ENCODE measurements around the gene MEI1.
"Not testable (repeated sequence)": the region's sequence is repeated elsewhere in the genome, so short reads cannot be mapped to it uniquely, and the experiment has no call there.

MEI1 gene

DNA sequence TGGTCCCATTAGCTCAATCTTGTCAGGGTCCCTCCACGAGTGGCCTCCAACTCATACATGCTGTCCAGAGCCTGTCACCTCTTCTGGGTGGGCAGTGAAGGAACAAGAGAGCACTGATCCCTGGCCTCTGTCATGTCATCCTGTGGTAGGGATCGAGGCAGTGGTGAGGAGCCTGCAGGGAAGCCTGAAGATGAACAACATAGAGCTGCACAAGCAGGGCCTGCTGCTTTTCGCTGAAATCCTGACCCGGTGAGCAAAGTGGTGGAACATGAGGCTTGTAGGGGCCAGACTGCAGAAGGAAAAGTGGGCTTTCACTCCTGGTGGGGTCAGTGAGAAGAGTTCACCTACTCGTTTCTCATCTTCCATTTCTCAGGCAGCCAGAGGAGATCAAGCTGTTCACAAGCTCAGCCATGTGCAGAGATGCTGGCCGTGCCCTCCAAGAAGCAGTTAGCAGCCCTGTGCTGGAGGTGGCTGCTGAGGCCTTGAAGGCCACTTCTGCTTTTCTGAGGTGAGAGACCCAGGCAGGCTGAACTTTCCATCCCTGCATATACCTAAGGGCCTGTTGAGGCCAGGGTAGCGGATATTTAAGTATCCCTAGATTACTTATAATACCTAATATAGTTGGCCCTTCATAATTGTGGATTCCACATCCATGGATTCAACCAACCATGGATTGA is 32.9 kb downstream of the MEI1 start:
- no peaks in the 10 kb centered on the region for H3K9me2 ChIP-seq (replicated peaks; ENCODE audit: low read depth, low read length)
- no peak overlapping the region for H3K4me3 ChIP-seq (ENCODE audit: low read length, poor library complexity, severe bottlenecking)
- TF ChIP-seq EZH2phosphoT487 (IDR thresholded peaks at IDR 0.05; ENCODE audit: borderline replicate concordance): no peak
- TF ChIP-seq, protein P1, sequence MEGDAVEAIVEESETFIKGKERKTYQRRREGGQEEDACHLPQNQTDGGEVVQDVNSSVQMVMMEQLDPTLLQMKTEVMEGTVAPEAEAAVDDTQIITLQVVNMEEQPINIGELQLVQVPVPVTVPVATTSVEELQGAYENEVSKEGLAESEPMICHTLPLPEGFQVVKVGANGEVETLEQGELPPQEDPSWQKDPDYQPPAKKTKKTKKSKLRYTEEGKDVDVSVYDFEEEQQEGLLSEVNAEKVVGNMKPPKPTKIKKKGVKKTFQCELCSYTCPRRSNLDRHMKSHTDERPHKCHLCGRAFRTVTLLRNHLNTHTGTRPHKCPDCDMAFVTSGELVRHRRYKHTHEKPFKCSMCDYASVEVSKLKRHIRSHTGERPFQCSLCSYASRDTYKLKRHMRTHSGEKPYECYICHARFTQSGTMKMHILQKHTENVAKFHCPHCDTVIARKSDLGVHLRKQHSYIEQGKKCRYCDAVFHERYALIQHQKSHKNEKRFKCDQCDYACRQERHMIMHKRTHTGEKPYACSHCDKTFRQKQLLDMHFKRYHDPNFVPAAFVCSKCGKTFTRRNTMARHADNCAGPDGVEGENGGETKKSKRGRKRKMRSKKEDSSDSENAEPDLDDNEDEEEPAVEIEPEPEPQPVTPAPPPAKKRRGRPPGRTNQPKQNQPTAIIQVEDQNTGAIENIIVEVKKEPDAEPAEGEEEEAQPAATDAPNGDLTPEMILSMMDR (conservative IDR thresholded peaks at IDR 0.05; ENCODE audit: low read length): no peak
- no peak overlapping the region for H2AFZ ChIP-seq (ENCODE audit: low read length)
- no peaks in the 10 kb centered on the region for H3K9me3 ChIP-seq (ENCODE audit: insufficient read depth, low read depth, low read length)
- no peak overlapping the region for H3K9ac ChIP-seq (ENCODE audit: low read depth, low read length, poor library complexity, severe bottlenecking)
- H3K4me2 ChIP-seq (ENCODE audit: low read depth, low read length, poor library complexity, severe bottlenecking): no peak overlapping the region
- H3K79me2 ChIP-seq (ENCODE audit: insufficient read depth, low read length): no peaks in the 10 kb centered on the region
- no peaks in the 10 kb centered on the region for H3K27me3 ChIP-seq (ENCODE audit: insufficient read depth, low read length, poor library complexity, severe bottlenecking)
- H3K4me1 ChIP-seq (ENCODE audit: insufficient read depth, low read length, poor library complexity, severe bottlenecking): no peaks in the 10 kb centered on the region
- no peaks in the 10 kb centered on the region for H3K36me3 ChIP-seq (ENCODE audit: insufficient read depth, low read length)
- H4K20me1 ChIP-seq (ENCODE audit: insufficient read depth, low read length, poor library complexity, severe bottlenecking): no peaks in the 10 kb centered on the region
- H3F3A ChIP-seq (ENCODE audit: low read depth): no peaks in the 10 kb centered on the region

DNA sequence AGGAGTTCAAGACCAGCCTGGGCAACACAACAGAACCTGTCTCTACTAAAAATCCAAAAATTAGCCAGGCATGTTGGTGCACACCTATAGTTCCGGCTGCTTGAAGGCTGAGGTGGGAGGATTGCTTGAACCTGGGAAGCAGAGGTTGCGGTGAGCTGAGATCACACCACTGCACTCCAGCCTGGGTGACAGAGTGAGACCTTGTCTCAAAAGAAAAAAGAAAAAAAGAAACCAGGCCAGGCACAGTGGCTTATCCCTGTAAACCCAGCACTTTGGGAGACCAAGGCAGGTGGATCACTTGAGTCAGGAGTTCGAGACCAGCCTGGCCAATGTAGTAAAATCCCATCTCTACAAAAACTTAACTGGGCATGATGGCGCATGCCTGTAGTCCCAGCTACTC is 33.9 kb downstream of the MEI1 start:
- not testable (repeated sequence) for H2AFZ ChIP-seq (ENCODE audit: low read length); H3K79me2 ChIP-seq (ENCODE audit: insufficient read depth, low read length); H3K27me3 ChIP-seq (ENCODE audit: insufficient read depth, low read length, poor library complexity, severe bottlenecking); H3F3A ChIP-seq (ENCODE audit: low read depth); H4K20me1 ChIP-seq (ENCODE audit: insufficient read depth, low read length, poor library complexity, severe bottlenecking); H3K4me3 ChIP-seq (ENCODE audit: low read length, poor library complexity, severe bottlenecking); H3K9me2 ChIP-seq (replicated peaks; ENCODE audit: low read depth, low read length); H3K4me2 ChIP-seq (ENCODE audit: low read depth, low read length, poor library complexity, severe bottlenecking); H3K9me3 ChIP-seq (ENCODE audit: insufficient read depth, low read depth, low read length); H3K9ac ChIP-seq (ENCODE audit: low read depth, low read length, poor library complexity, severe bottlenecking); H3K36me3 ChIP-seq (ENCODE audit: insufficient read depth, low read length); H3K4me1 ChIP-seq (ENCODE audit: insufficient read depth, low read length, poor library complexity, severe bottlenecking)

DNA sequence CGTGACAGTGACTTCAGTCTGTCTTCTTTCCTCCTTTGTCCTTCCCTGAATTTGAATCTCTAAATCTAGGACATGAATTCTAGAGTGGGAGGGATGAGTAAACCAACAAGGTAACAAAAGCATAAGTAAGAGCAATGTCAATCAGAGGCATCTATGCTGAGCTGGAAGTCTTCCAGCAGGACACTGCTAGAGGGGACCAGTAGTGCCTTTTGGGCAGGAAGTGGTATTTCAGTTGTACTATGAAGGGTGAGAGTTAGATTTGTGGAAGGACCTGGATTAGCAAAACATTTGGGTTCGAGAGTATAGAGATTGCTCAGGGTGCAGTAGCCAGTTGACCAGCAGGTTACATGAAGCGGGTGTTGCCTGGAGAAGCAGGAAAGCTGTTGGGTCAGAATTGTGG is 40.3 kb downstream of the MEI1 start:
- Histone ChIP-seq H3K9me3 (ENCODE audit: insufficient read depth, low read depth, low read length) (no peaks in the 10 kb centered on the region), H3K9me2 (replicated peaks; ENCODE audit: low read depth, low read length) (no peaks in the 10 kb centered on the region), H3F3A (ENCODE audit: low read depth) (no peaks in the 10 kb centered on the region), H2AFZ (ENCODE audit: low read length) (no peak overlapping the region), H4K20me1 (ENCODE audit: insufficient read depth, low read length, poor library complexity, severe bottlenecking) (no peaks in the 10 kb centered on the region), H3K36me3 (ENCODE audit: insufficient read depth, low read length) (no peaks in the 10 kb centered on the region), H3K4me2 (ENCODE audit: low read depth, low read length, poor library complexity, severe bottlenecking) (no peak overlapping the region), H3K4me3 (ENCODE audit: low read length, poor library complexity, severe bottlenecking) (no peak overlapping the region), H3K79me2 (ENCODE audit: insufficient read depth, low read length) (no peaks in the 10 kb centered on the region), H3K4me1 (ENCODE audit: insufficient read depth, low read length, poor library complexity, severe bottlenecking) (peaks cover 3% of the 10 kb centered on the region), H3K27me3 (ENCODE audit: insufficient read depth, low read length, poor library complexity, severe bottlenecking) (no peaks in the 10 kb centered on the region), H3K9ac (ENCODE audit: low read depth, low read length, poor library complexity, severe bottlenecking) (no peak overlapping the region)
- no peak for TF ChIP-seq EZH2phosphoT487 (IDR thresholded peaks at IDR 0.05; ENCODE audit: borderline replicate concordance)
- TF ChIP-seq, protein P1 (conservative IDR thresholded peaks at IDR 0.05; ENCODE audit: low read length): no peak

DNA sequence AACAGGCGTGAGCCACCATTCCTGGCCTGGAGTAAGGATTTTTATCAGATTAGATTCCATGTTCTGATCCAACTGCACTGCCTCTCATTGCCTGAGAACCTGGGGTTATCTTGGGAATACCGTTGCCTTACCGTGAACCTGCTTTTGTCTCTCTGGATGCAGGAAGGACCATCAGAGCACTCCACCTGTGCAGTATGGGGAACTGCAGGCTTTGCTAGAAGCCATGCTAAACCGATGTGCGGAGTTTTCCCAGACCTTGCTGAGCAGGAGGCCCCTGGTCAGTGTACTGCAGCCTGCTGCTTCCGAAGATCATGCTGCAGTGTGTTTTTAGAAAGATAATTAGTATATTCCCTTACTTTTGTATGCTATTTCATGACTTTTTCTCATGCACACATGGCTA is 43.6 kb downstream of the MEI1 start:
- Histone ChIP-seq H3F3A (ENCODE audit: low read depth) (no peaks in the 10 kb centered on the region), H2AFZ (ENCODE audit: low read length) (no peak overlapping the region), H3K4me1 (ENCODE audit: insufficient read depth, low read length, poor library complexity, severe bottlenecking) (peaks cover 3% of the 10 kb centered on the region), H3K9ac (ENCODE audit: low read depth, low read length, poor library complexity, severe bottlenecking) (no peak overlapping the region), H3K27me3 (ENCODE audit: insufficient read depth, low read length, poor library complexity, severe bottlenecking) (no peaks in the 10 kb centered on the region), H3K9me2 (replicated peaks; ENCODE audit: low read depth, low read length) (no peaks in the 10 kb centered on the region), H4K20me1 (ENCODE audit: insufficient read depth, low read length, poor library complexity, severe bottlenecking) (no peaks in the 10 kb centered on the region), H3K4me2 (ENCODE audit: low read depth, low read length, poor library complexity, severe bottlenecking) (no peak overlapping the region), H3K36me3 (ENCODE audit: insufficient read depth, low read length) (no peaks in the 10 kb centered on the region), H3K9me3 (ENCODE audit: insufficient read depth, low read depth, low read length) (no peaks in the 10 kb centered on the region), H3K4me3 (ENCODE audit: low read length, poor library complexity, severe bottlenecking) (no peak overlapping the region), H3K79me2 (ENCODE audit: insufficient read depth, low read length) (no peaks in the 10 kb centered on the region)
- TF ChIP-seq, protein P1 (conservative IDR thresholded peaks at IDR 0.05; ENCODE audit: low read length): 0 out of 2 replicates have a peak, but pooled peaks have one; percentile 17
- TF ChIP-seq EZH2phosphoT487 (IDR thresholded peaks at IDR 0.05; ENCODE audit: borderline replicate concordance): no peak

Data from Loucy (cell line).